ENCODE results near the gene HLA-DMB. TPM values are rescaled to one million over a fixed set of nuclear protein-coding genes. Genes with fewer than 3 reads are reported as not detected.
"Not testable (repeated sequence)": the region's sequence is repeated elsewhere in the genome, so short reads cannot be mapped to it uniquely, and the experiment has no call there.

Gene HLA-DMB
- total RNA-seq, 1 donor: 1.7 TPM

GRCh38 chr6:32949113-32949512 lies 8.3 kb upstream of the HLA-DMB start:
- DNase-seq (ENCODE audit: low read depth): no peak
- no peak for TF ChIP-seq CTCF (IDR thresholded peaks at IDR 0.05; ENCODE audit: insufficient read depth, low read depth, low read length)
- no peak overlapping the region for H3K4me3 ChIP-seq (ENCODE audit: low read depth, low read length)

DNA sequence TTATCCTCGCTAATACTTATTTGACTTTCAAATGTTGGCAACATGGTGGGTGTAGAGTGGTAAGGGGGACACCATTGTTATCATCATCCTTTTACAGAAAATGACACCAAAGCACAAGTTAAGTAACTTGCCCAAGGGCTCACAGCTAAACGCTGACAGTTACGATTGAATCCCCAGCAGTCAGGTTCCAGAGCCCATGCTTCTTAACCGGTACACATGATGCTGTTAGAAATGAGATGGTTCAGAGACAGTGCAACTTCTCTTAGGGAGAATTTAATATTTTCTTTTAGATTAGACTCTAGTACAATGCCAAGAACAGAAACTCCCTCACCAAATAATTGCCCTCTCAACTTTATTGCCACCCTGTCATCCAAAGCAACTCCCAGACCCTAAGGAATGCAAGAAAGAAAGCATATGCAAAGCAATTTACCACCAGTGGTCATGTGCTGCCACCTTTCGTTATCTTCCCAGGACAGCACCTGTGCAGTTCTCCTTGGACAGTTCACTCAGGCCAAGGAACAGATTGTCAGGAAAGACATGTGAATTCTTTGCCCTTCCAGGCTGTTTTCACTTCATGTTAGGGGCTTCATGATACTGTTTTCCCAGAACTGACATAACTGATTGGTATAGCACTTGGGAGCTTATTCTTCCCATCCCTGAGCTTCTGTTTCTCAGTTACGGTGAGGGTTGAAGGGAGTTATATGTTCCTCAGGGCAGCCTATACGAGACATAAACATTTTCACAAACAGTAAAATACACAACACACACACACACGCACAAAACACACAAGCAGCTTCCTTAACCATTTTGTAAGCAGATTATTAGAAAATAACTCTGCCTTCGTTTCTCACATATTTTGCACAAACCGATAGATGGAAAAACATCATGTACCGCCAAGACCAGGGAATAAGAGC lies 7.0 kb upstream of the HLA-DMB start:
- H3K4me3 ChIP-seq (ENCODE audit: low read depth, low read length): no peak overlapping the region
- TF ChIP-seq CTCF (IDR thresholded peaks at IDR 0.05; ENCODE audit: insufficient read depth, low read depth, low read length): peak; percentile 42
- peak; percentile 36 for DNase-seq (ENCODE audit: low read depth)

DNA sequence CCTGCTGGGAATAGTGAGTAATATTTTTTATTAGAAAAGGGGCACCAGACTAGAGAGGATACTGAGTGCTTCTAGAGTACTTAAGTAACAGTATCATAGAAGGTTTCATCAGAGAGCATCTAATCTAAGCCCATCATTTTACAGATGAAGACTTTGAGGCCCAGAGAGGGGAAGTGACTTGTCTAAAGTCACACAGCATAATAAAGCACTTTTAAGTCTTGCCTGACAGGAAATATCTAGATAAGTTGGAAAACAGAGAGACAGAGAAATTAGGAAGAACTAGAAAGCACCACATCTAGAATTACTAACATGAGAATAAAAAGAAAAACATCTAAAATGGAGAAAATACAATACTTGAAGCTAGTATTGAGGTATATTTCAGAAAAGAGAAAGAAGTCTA lies 6.1 kb upstream of the HLA-DMB start:
- no peak for DNase-seq (ENCODE audit: low read depth)
- no peak for TF ChIP-seq CTCF (IDR thresholded peaks at IDR 0.05; ENCODE audit: insufficient read depth, low read depth, low read length)
- H3K4me3 ChIP-seq (ENCODE audit: low read depth, low read length): no peak overlapping the region

DNA sequence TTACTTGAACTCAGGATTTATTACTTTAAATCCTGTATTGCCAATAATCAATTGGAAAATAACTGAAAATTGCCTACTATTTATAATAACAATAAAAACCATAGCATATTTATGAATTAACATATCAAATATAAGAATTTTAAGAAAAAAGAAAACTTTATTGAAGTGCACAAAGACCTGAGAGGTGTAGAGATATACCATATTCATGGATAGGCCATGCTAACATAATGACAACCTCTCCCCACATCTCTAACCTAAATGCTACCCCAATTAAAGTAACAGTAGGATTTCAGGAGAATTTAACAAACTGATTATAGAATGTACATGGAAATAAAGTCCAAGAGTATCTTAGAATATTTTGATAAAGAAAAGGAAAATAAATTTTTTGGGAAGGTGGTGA lies 5.1 kb upstream of the HLA-DMB start:
- no peak for TF ChIP-seq CTCF (IDR thresholded peaks at IDR 0.05; ENCODE audit: insufficient read depth, low read depth, low read length)
- no peak overlapping the region for H3K4me3 ChIP-seq (ENCODE audit: low read depth, low read length)
- DNase-seq (ENCODE audit: low read depth): no peak

- TF ChIP-seq CTCF (IDR thresholded peaks at IDR 0.05; ENCODE audit: insufficient read depth, low read depth, low read length): no peak
- DNase-seq (ENCODE audit: low read depth): peak; percentile 51
Measured at GRCh38 chr6:32945108-32945760, 4.4 kb upstream of the HLA-DMB start.

GRCh38 chr6:32943864-32944649 lies 3.2 kb upstream of the HLA-DMB start:
- no peak for TF ChIP-seq CTCF (IDR thresholded peaks at IDR 0.05; ENCODE audit: insufficient read depth, low read depth, low read length)
- no peak overlapping the region for H3K4me3 ChIP-seq (ENCODE audit: low read depth, low read length)
- DNase-seq (ENCODE audit: low read depth): no peak

More at GRCh38 chr6:32945108-32945760, 4.4 kb upstream of the HLA-DMB start:
- H3K4me3 ChIP-seq (ENCODE audit: low read depth, low read length): no peak overlapping the region

- not testable (repeated sequence) for H3K4me3 ChIP-seq (ENCODE audit: low read depth, low read length); DNase-seq (ENCODE audit: low read depth)
Measured at GRCh38 chr6:32942555-32943123, 1.8 kb upstream of the HLA-DMB start.
